GM12878 (cell line): ENCODE results near the gene DYNC2LI1. TPM values are rescaled to one million over a fixed set of nuclear protein-coding genes. Genes with fewer than 3 reads are reported as not detected.

Source experiments
- ATAC-seq: fragments of 200-7000 bp; cut with Tn5 transposase; 3 replicates; pipeline ENCODE4 v1.9.1; 2020; ENCODE audit warnings: mild to moderate bottlenecking, moderate library complexity
- BruUV-seq: library from RNA; stranded (reverse); fragments of 400-500 nt; replicated peaks from 2 replicates; lab custom pipeline; 2021; lab: Mats Ljungman, UMichigan
- CTCF ChIA-PET: fragments of 300-600 bp; sonication (Branson Sonifier 250); formaldehyde crosslinking; extraction: SDS; loops from one replicate; lab custom pipeline; 2021; ENCODE audit warnings: inconsistent platforms; lab: Yijun Ruan, JAX
- POLR2A ChIA-PET: fragments of 350-600 bp; formaldehyde crosslinking; extraction: SDS; loops from one replicate; lab custom pipeline; 2021; ENCODE audit warnings: inconsistent platforms; lab: Charles Lee
- RAD21 ChIA-PET: fragments of 300-600 bp; sonication (Branson Sonifier 250); formaldehyde crosslinking; loops from one replicate; lab custom pipeline; 2023; ENCODE audit warnings: antibody characterized with exemption; ENCODE audit not compliant: unreplicated experiment; lab: Charles Lee
- SMC1A ChIA-PET: fragments of 300-600 bp; sonication (Branson Sonifier 250); formaldehyde crosslinking; loops from one replicate; lab custom pipeline; 2023; ENCODE audit not compliant: unreplicated experiment, uncharacterized antibody; lab: Charles Lee
- DNase-seq: peaks from one replicate; pipeline ENCODE4 v3.0.0-alpha.2; 2011; ENCODE audit warnings: low read depth, low spot score
- FAIRE-seq: peaks from 3 replicates; lab custom pipeline; 2011; peaks lifted over from hg19 to GRCh38; lab: Jason Lieb, UNC
- H2AFZ ChIP-seq: 2 replicates; pipeline ENCODE4 v1.6.0; 2011; ENCODE audit warnings: low read depth, low read length, control low read depth; ENCODE audit not compliant: control insufficient read depth
- H3K27ac ChIP-seq: 2 replicates; pipeline ENCODE4 v1.5.1; 2011; ENCODE audit warnings: control low read depth; ENCODE audit not compliant: control insufficient read depth, insufficient read depth
- H3K27me3 ChIP-seq, 2 experiments: replicated peaks in 1 of 2; 2 replicates each; pipeline versions ENCODE4 v1.6.0 to v1.6.1; 2011; ENCODE audit warnings: low read length in 1 of 2; ENCODE audit not compliant: control insufficient read depth in 2 of 2, insufficient read depth in 2 of 2
- H3K36me3 ChIP-seq, 2 experiments: 2 replicates each; pipeline ENCODE4 v1.5.1; 2011; ENCODE audit warnings: low read length in 1 of 2; ENCODE audit not compliant: control insufficient read depth in 2 of 2, insufficient read depth in 2 of 2
- H3K4me1 ChIP-seq: 2 replicates; pipeline ENCODE4 v1.6.1; 2011; ENCODE audit warnings: mild to moderate bottlenecking, low read length, moderate library complexity, mixed read lengths; ENCODE audit not compliant: control insufficient read depth, insufficient read depth
- H3K4me2 ChIP-seq: 2 replicates; pipeline ENCODE4 v1.6.0; 2011; ENCODE audit warnings: control low read depth; ENCODE audit not compliant: control insufficient read depth, insufficient read depth
- H3K4me3 ChIP-seq: fragments of 200-600 bp; sonication (generic); 2 replicates; pipeline ENCODE4 v1.5.1; 2016
- H3K79me2 ChIP-seq: 2 replicates; pipeline ENCODE4 v1.6.0; 2011; ENCODE audit warnings: low read length; ENCODE audit not compliant: control insufficient read depth, insufficient read depth
- H3K9ac ChIP-seq: 2 replicates; pipeline ENCODE4 v1.8.0; 2011; ENCODE audit warnings: low read length, control low read depth, mixed read lengths; ENCODE audit not compliant: control insufficient read depth, insufficient read depth
- H3K9me3 ChIP-seq: replicated peaks from 3 replicates; pipeline ENCODE4 v1.5.1; 2011; ENCODE audit warnings: mild to moderate bottlenecking, low read length; ENCODE audit not compliant: control insufficient read depth, insufficient read depth
- H4K20me1 ChIP-seq: 2 replicates; pipeline ENCODE4 v1.6.0; 2011; ENCODE audit not compliant: control insufficient read depth, insufficient read depth
- BACH1 ChIP-seq: fragments of 450-650 bp; IDR thresholded peaks from 2 replicates; pipeline ENCODE4 v1.6.1; 2017; ENCODE audit warnings: mild to moderate bottlenecking, borderline replicate concordance
- BCLAF1 ChIP-seq: fragments of 450-650 bp; IDR thresholded peaks from 2 replicates; pipeline ENCODE4 v1.6.1; 2017; ENCODE audit warnings: antibody characterized with exemption, mild to moderate bottlenecking, moderate library complexity
- ELK1 ChIP-seq: IDR thresholded peaks from 2 replicates; pipeline ENCODE4 v1.6.1; 2012; ENCODE audit warnings: low read depth, low read length, improper control_type of control experiment
- HDGF ChIP-seq: fragments of 450-650 bp; IDR thresholded peaks from 2 replicates; pipeline ENCODE4 v1.6.1; 2016; ENCODE audit warnings: antibody characterized with exemption
- IKZF2 ChIP-seq, 2 experiments: fragments of 450-650 bp; IDR thresholded peaks; 2 replicates each; pipeline ENCODE4 v1.6.1; 2017; ENCODE audit warnings: mild to moderate bottlenecking in 2 of 2, moderate library complexity in 2 of 2
- LARP7 ChIP-seq: fragments of 450-650 bp; IDR thresholded peaks from 2 replicates; pipeline ENCODE4 v1.6.1; 2017; ENCODE audit warnings: mild to moderate bottlenecking
- NFIC ChIP-seq: IDR thresholded peaks from 2 replicates; pipeline ENCODE4 v1.6.1; 2012; ENCODE audit warnings: low read depth, mild to moderate bottlenecking, inconsistent platforms, low read length, moderate library complexity
- PBX3 ChIP-seq: IDR thresholded peaks from 2 replicates; pipeline ENCODE4 v1.6.1; 2011; ENCODE audit warnings: mild to moderate bottlenecking, low read depth, low read length, moderate library complexity; ENCODE audit not compliant: insufficient replicate concordance
- PML ChIP-seq: IDR thresholded peaks from 2 replicates; pipeline ENCODE4 v1.6.1; 2012; ENCODE audit warnings: low read length, inconsistent platforms
- POU2F2 ChIP-seq: IDR thresholded peaks from 3 replicates; pipeline ENCODE4 v1.6.1; 2011; ENCODE audit warnings: low read depth, mild to moderate bottlenecking, low read length, borderline replicate concordance
- RAD51 ChIP-seq: fragments of 450-650 bp; IDR thresholded peaks from 2 replicates; pipeline ENCODE4 v1.6.1; 2016; ENCODE audit warnings: moderate library complexity, mild to moderate bottlenecking, inconsistent platforms
- TARDBP ChIP-seq: IDR thresholded peaks from 2 replicates; pipeline ENCODE4 v1.6.1; 2016; ENCODE audit warnings: borderline replicate concordance
- TCF12 ChIP-seq: IDR thresholded peaks from 2 replicates; pipeline ENCODE4 v1.6.1; 2011; ENCODE audit warnings: low read depth, mild to moderate bottlenecking, low read length
- in situ Hi-C: fragments of 300-500 bp; cut with MboI; formaldehyde crosslinking; loops from 9 replicates; pipeline ENCODE4 v1.14.3; 2018; ENCODE audit warnings: mixed read lengths
- intact Hi-C: fragments of 100-400 bp; cut with micrococcal nuclease; formaldehyde crosslinking; loops from one replicate; pipeline ENCODE4 v1.14.2; 2022; ENCODE audit not compliant: unreplicated experiment
- polyA plus RNA-seq, 11 experiments: library from polyadenylated mRNA; depleted of rRNA in 4 of 11; unstranded in 6 of 11; stranded (reverse) in 5 of 11; fragments of >200 nt; fragmentation: Nextera tagmentation in 4 of 11; fragmentation: Illumina TruSeq in 1 of 11; extraction: Ambion mirVana in 4 of 11; extraction: Trizol in 1 of 11; gene quantifications; 1 replicate in 1 of 11; 2 replicates in 10 of 11; pipeline versions ENCODE4 v1.2.1 to v1.2.3, GENCODE V29; 2011 to 2016; ENCODE audit warnings: inconsistent platforms in 2 of 11, missing spikeins in 2 of 11, low read depth in 1 of 11
- total RNA-seq, 4 experiments: library from RNA; depleted of rRNA in 3 of 4; stranded (reverse); fragments of >200 nt in 3 of 4; fragmentation: Illumina TruSeq in 1 of 4; extraction: Trizol in 1 of 4; gene quantifications; 2 replicates each; pipeline versions ENCODE4 v1.2.1 to v1.2.3, GENCODE V29; 2013 to 2021

Gene DYNC2LI1
- total and polyA plus RNA-seq, 10 of the 15 experiments (the other 5 are each of a cell fraction or from before 2014, with no cell fraction given), result 9.5 to 27.3 (median 19.3) TPM

GRCh38 chr2:43800894-43801293 is 27.1 kb downstream of the DYNC2LI1 start:
- ATAC-seq (no peak), FAIRE-seq (no peak), DNase-seq (no peak)
- ChIA-PET POLR2A (interaction anchor here (0.8 kb wide), 1 partner anchor 190 kb away, joined by 3 read pairs; no protein-coding TSS in a partner anchor), RAD21 (no interaction called here), CTCF (no interaction called here), SMC1A (interaction anchor here (1.3 to 1.7 kb wide), 2 partner anchors 11 to 12 kb away, joined by 3 to 4 read pairs; no protein-coding TSS in a partner anchor)
- no peak overlapping the region for H3K4me3 ChIP-seq
- intact Hi-C loops, result no loop called here
- in situ Hi-C loops, result no loop called here
- H3K4me2 ChIP-seq, result no peak overlapping the region
- no peak overlapping the region for H3K27ac ChIP-seq
- no peaks in the 10 kb centered on the region for H3K9me3 ChIP-seq
- no peaks in the 10 kb centered on the region for H3K79me2 ChIP-seq
- no peaks in the 10 kb centered on the region for H4K20me1 ChIP-seq
- H3K36me3 ChIP-seq, result no peaks in the 10 kb centered on the region; a peak in 1 of 4 replicates
- TF ChIP-seq PML, result no peak
- no peak for TF ChIP-seq POU2F2
- no peak for TF ChIP-seq BACH1
- no peak for TF ChIP-seq IKZF2 (IDR thresholded peaks at IDR 0.05)
- no peak for TF ChIP-seq TCF12
- no peak for TF ChIP-seq RAD51
- no peak for TF ChIP-seq HDGF
- TF ChIP-seq LARP7, result no peak
- no peak for TF ChIP-seq PBX3
- no peak for TF ChIP-seq TARDBP
- no peak for TF ChIP-seq BCLAF1
- no peak for TF ChIP-seq ELK1
- no peak for TF ChIP-seq NFIC
- no peaks in the 10 kb centered on the region for H3K4me1 ChIP-seq
- no peak overlapping the region for H3K9ac ChIP-seq
- no peak overlapping the region for H2AFZ ChIP-seq
- no TSS peak for BruUV-seq
- H3K27me3 ChIP-seq, result no peaks in the 10 kb centered on the region
